GM10248 (cell line): Measurements from ENCODE around the gene KCNIP4.

Experiments
- CTCF ChIA-PET: fragments of 300-600 bp; sonication (Branson Sonifier 250); formaldehyde crosslinking; extraction: SDS; loops from one replicate; lab custom pipeline; 2021; ENCODE audit warnings: antibody characterized with exemption; lab: Yijun Ruan, JAX
- POLR2A ChIA-PET: fragments of 350-650 bp; sonication (Branson Sonifier 250); formaldehyde crosslinking; extraction: SDS; loops from one replicate; lab custom pipeline; 2020; ENCODE audit warnings: antibody characterized with exemption; lab: Yijun Ruan, JAX
- DNase-seq: peaks from one replicate; pipeline ENCODE4 v3.0.0; 2012; ENCODE audit errors: extremely low spot score
- CTCF ChIP-seq: IDR thresholded peaks from 2 replicates; pipeline ENCODE4 v1.5.1; 2012; ENCODE audit warnings: mild to moderate bottlenecking, low read depth; ENCODE audit errors: extremely low read depth, missing control alignments, control extremely low read depth

The KCNIP4 gene

GRCh38 chr4:21982087-21982486 lies 33.5 kb upstream of the KCNIP4 start:
- POLR2A ChIA-PET = no interaction called here
- CTCF ChIA-PET = no interaction called here
- no peak for DNase-seq
- no peak for TF ChIP-seq CTCF

- TF ChIP-seq CTCF = no peak
- no peak for DNase-seq
- POLR2A ChIA-PET = no interaction called here
- CTCF ChIA-PET = interaction anchor here (1.0 kb wide), 2 partner anchors 12 to 17 kb away, joined by 4 read pairs; no protein-coding TSS in a partner anchor
These were observed 30.6 kb upstream of the KCNIP4 start for GRCh38 chr4:21979196-21979595.

GRCh38 chr4:21976166-21976565 lies 27.6 kb upstream of the KCNIP4 start:
- TF ChIP-seq CTCF = no peak
- no peak for DNase-seq
- CTCF ChIA-PET = interaction anchor here (1.3 kb wide), 1 partner anchor 11 kb away, joined by 3 read pairs; no protein-coding TSS in a partner anchor
- POLR2A ChIA-PET = no interaction called here

- CTCF ChIA-PET = no interaction called here
- DNase-seq = no peak
- TF ChIP-seq CTCF = no peak
- POLR2A ChIA-PET = no interaction called here
These were observed 25.3 kb upstream of the KCNIP4 start for GRCh38 chr4:21973850-21974249.

GRCh38 chr4:21964762-21965319 lies 16.3 kb upstream of the KCNIP4 start:
- POLR2A ChIA-PET = no interaction called here
- no peak for TF ChIP-seq CTCF
- CTCF ChIA-PET = interaction anchor here (0.8 to 1.2 kb wide), 4 partner anchors 7 to 78 kb away, joined by 3 to 4 read pairs (median 3); no protein-coding TSS in a partner anchor

GRCh38 chr4:21962691-21963090 lies 14.1 kb upstream of the KCNIP4 start:
- DNase-seq = no peak
- ChIA-PET CTCF (interaction anchor here (1.1 kb wide), 1 partner anchor 16 kb away, joined by 4 read pairs; no protein-coding TSS in a partner anchor), POLR2A (no interaction called here)
- TF ChIP-seq CTCF = no peak

More at GRCh38 chr4:21964762-21965319, 16.3 kb upstream of the KCNIP4 start:
- DNase-seq = no peak
